ENCODE results near the gene SCN7A. TPM values are rescaled to one million over a fixed set of nuclear protein-coding genes. Genes with fewer than 3 reads are reported as not detected.
"Not testable (repeated sequence)": the region's sequence is repeated elsewhere in the genome, so short reads cannot be mapped to it uniquely, and the experiment has no call there.

Gene SCN7A
- polyA plus RNA-seq, 1 experiment: not detected

DNA sequence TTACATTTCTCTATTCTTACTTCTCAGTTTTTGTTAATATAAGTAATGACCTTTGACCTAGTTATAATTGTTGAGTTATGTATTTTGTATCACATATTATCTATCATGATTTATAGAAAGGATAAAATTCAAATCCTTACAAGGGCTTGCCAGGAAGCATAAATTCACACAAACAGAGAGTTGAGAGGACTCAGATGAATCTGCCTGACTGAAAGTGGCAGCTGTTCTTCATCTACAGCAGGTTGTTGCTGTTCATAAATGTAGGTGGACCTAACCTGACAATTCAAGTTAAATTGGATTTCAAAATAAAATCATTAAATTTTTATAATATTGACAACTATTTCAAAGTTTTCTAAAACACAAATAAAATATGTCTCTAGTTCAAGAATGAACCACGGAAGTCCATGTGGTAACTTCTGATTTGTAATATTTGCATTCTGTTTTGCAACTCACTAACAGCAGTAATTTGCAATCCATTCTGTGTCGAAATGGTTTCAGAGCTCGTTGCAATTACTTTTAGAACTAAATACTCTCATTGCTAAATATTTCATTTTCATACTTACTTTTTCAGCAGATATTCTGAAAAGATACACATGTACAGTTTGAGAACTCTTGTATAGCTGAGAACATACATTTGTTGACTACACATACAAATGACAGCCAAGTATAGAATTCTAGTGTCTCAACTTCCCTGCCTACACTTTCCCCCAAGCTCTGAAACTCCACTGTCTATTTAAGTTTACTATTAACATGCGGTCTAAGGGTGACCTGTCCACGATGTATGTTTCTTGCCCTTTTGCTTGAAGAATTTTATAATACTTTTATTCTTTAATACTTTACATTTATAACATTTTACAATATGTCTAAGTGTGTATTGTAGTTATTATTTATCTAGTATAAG lies 25.7 kb downstream of the SCN7A start:
- CTCF ChIA-PET: no interaction called here
- TF ChIP-seq, protein P1, sequence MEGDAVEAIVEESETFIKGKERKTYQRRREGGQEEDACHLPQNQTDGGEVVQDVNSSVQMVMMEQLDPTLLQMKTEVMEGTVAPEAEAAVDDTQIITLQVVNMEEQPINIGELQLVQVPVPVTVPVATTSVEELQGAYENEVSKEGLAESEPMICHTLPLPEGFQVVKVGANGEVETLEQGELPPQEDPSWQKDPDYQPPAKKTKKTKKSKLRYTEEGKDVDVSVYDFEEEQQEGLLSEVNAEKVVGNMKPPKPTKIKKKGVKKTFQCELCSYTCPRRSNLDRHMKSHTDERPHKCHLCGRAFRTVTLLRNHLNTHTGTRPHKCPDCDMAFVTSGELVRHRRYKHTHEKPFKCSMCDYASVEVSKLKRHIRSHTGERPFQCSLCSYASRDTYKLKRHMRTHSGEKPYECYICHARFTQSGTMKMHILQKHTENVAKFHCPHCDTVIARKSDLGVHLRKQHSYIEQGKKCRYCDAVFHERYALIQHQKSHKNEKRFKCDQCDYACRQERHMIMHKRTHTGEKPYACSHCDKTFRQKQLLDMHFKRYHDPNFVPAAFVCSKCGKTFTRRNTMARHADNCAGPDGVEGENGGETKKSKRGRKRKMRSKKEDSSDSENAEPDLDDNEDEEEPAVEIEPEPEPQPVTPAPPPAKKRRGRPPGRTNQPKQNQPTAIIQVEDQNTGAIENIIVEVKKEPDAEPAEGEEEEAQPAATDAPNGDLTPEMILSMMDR (IDR thresholded peaks at IDR 0.05; ENCODE audit: insufficient read depth, low read depth, low read length): no peak
- H3K4me3 ChIP-seq (ENCODE audit: low read depth, low read length): no peak overlapping the region
- H3K36me3 ChIP-seq (ENCODE audit: control insufficient read depth, insufficient read depth, low read length): no peaks in the 10 kb centered on the region
- H3K27me3 ChIP-seq (ENCODE audit: control insufficient read depth, insufficient read depth, low read length): no peaks in the 10 kb centered on the region
- DNase-seq (ENCODE audit: low read depth): no peak
- POLR2A ChIA-PET: no interaction called here

DNA sequence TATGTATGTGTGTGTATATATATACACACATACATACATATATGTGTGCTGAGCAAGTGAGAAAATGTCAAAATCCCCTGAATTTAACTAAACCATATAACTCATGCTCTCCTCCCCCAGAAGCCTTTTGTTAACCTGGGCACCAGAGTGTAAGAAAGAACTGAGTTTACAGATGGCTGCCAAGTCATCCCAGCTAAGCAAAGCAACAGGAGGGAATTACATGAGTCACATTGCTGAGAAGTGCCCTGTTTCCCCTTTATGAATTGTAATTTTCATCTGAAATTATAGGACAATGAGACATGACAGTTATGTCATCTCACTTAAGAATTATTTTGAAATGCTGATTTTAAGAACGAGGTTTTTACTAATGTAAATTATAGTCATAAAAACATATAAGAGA lies 29.9 kb downstream of the SCN7A start:
- Histone ChIP-seq H3K27me3 (ENCODE audit: control insufficient read depth, insufficient read depth, low read length) (no peaks in the 10 kb centered on the region), H3K36me3 (ENCODE audit: control insufficient read depth, insufficient read depth, low read length) (no peaks in the 10 kb centered on the region), H3K4me3 (ENCODE audit: low read depth, low read length) (no peak overlapping the region)
- DNase-seq (ENCODE audit: low read depth): no peak
- POLR2A ChIA-PET: no interaction called here
- CTCF ChIA-PET: no interaction called here
- TF ChIP-seq, protein P1 (IDR thresholded peaks at IDR 0.05; ENCODE audit: insufficient read depth, low read depth, low read length): no peak

DNA sequence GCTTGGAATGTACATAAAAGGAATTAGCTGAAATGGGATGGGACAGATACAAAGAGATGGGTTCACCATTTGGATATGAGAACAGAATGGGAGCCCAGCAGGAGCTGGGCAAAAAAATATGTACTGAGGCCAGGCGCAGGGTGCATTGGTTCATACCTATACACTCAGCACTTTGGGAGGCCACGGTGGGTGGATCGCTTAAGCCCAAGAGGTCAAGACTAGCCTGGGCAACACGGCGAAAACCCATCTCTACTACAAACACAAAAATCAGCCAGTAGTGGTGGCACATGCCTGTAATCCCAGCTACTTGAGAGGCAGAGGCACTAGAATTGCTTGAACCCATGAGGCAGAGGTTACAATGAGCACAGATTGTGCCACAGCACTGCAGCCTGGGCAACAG lies 30.4 kb downstream of the SCN7A start:
- ChIA-PET CTCF (no interaction called here), POLR2A (no interaction called here)
- TF ChIP-seq, protein P1 (IDR thresholded peaks at IDR 0.05; ENCODE audit: insufficient read depth, low read depth, low read length): no peak
- H3K36me3 ChIP-seq (ENCODE audit: control insufficient read depth, insufficient read depth, low read length): no peaks in the 10 kb centered on the region
- no peaks in the 10 kb centered on the region for H3K27me3 ChIP-seq (ENCODE audit: control insufficient read depth, insufficient read depth, low read length)
- H3K4me3 ChIP-seq (ENCODE audit: low read depth, low read length): no peak overlapping the region
- no peak for DNase-seq (ENCODE audit: low read depth)

DNA sequence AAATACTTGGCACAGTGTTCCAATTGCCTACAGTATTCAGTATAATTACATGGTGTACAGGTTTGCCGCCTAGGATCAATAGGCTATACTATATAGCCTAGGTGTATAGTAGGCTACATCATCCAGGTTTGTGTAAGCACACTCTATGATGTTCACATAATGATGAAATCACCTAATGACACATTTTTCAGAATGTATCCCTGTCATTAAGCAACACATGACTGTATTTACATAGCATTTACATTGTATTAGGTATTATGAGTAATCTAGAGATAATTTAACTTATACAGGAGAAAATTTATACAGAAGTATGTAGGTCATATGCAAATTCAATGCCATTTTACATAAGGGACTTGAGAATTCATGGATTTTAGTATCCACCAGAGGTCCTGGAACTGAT lies 35.4 kb downstream of the SCN7A start:
- H3K27me3 ChIP-seq (ENCODE audit: control insufficient read depth, insufficient read depth, low read length): no peaks in the 10 kb centered on the region
- CTCF ChIA-PET: no interaction called here
- H3K4me3 ChIP-seq (ENCODE audit: low read depth, low read length): no peak overlapping the region
- POLR2A ChIA-PET: no interaction called here
- TF ChIP-seq, protein P1 (IDR thresholded peaks at IDR 0.05; ENCODE audit: insufficient read depth, low read depth, low read length): no peak
- H3K36me3 ChIP-seq (ENCODE audit: control insufficient read depth, insufficient read depth, low read length): no peaks in the 10 kb centered on the region
- DNase-seq (ENCODE audit: low read depth): no peak

DNA sequence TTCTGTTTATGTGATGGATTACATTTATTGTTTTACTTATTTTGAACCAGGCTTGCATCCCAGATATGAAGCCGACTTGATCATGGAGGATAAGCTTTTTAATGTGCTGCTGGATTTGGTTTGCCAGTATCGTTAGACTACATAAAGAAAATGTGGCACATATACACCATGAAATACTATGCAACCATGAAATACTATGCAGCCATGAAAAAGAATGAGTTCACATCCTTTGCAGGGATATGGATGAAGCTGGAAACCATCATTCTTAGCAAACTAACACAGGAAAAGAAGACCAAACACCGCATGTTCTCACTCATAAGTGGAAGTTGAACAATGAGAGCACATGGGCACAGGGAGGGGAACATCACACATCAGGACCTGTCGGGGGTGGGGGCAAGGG lies 38.2 kb downstream of the SCN7A start:
- H3K4me3 ChIP-seq (ENCODE audit: low read depth, low read length); H3K27me3 ChIP-seq (ENCODE audit: control insufficient read depth, insufficient read depth, low read length); CTCF ChIA-PET; DNase-seq (ENCODE audit: low read depth); H3K36me3 ChIP-seq (ENCODE audit: control insufficient read depth, insufficient read depth, low read length); POLR2A ChIA-PET: not testable (repeated sequence)
